ENCODE measurements around the gene MYL6.

MYL6 gene

DNA sequence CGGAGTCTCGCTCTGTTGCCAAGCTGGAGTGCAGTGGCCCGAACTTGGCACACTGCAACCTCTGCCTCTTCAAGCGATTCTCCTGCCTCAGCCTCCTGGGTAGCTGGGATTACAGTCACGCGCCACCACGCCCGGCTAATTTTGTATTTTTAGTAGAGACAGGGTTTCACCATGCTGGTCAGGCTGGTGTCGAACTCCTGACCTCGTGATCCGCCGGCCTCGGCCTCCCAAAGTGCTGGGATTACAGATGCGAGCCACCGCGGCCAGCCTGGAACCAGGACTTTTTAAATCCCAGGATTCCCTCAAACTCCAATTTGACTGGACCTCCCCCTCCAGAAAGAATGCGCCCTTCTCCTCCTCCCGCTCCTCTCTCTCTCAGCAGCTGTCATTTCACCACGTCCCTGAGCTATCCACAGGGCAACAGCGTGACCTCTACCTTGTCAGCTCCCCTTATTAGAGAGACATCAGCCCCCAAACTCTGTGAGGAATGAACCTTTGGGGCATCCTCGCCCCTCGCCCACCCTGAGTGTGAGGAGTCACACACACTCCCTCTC is 28.1 kb upstream of the MYL6 start:
- TF ChIP-seq, protein P1, sequence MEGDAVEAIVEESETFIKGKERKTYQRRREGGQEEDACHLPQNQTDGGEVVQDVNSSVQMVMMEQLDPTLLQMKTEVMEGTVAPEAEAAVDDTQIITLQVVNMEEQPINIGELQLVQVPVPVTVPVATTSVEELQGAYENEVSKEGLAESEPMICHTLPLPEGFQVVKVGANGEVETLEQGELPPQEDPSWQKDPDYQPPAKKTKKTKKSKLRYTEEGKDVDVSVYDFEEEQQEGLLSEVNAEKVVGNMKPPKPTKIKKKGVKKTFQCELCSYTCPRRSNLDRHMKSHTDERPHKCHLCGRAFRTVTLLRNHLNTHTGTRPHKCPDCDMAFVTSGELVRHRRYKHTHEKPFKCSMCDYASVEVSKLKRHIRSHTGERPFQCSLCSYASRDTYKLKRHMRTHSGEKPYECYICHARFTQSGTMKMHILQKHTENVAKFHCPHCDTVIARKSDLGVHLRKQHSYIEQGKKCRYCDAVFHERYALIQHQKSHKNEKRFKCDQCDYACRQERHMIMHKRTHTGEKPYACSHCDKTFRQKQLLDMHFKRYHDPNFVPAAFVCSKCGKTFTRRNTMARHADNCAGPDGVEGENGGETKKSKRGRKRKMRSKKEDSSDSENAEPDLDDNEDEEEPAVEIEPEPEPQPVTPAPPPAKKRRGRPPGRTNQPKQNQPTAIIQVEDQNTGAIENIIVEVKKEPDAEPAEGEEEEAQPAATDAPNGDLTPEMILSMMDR (IDR thresholded peaks at IDR 0.05; ENCODE audit: control insufficient read depth, extremely low read depth, insufficient read depth) = no peak
- no peak overlapping the region for H3K4me3 ChIP-seq (ENCODE audit: low read depth, low read length)
- DNase-seq (ENCODE audit: low read depth) = no peak

DNA sequence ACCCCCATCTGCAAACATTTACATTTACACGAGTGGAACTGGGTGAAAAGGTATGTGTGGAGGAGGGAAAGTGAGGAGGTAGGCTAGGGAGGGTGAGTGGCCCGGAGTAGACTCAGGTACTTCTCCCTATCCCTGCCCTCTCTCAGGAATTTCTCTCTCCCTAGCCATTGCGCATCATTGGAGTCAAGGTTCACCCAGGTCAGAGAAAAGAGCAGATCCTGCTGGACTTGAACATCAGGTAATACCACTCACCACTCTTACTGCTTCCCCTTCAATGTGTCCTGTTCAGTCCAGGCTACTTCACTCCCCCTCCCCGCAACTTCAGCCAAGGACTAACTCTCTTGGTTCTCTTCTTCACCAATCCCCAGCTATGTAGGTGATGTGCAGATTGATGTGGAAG is 27.3 kb upstream of the MYL6 start:
- TF ChIP-seq, protein P1 (IDR thresholded peaks at IDR 0.05; ENCODE audit: control insufficient read depth, extremely low read depth, insufficient read depth) = no peak
- H3K4me3 ChIP-seq (ENCODE audit: low read depth, low read length) = no peak overlapping the region
- no peak for DNase-seq (ENCODE audit: low read depth)

DNA sequence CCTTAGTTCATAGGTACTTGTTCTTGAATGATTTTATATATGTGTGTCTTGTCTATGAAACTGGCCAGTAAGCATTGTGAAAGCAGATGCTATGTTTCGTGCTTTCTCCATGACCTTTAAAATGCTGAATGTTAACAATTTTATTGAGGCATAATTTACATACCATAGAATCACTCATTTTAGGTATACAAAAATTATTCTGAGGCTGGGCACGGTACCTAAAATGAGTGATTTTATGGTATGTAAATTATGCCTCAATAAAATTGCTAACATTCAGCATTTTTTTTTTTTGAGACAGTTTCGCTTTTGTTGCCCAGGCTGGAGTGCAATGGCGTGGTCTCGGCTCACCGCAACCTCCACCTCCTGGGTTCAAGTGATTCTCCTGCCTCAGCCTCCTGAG is 23.3 kb upstream of the MYL6 start:
- no peak for DNase-seq (ENCODE audit: low read depth)
- H3K4me3 ChIP-seq (ENCODE audit: low read depth, low read length) = no peak overlapping the region
- TF ChIP-seq, protein P1 (IDR thresholded peaks at IDR 0.05; ENCODE audit: control insufficient read depth, extremely low read depth, insufficient read depth) = no peak

DNA sequence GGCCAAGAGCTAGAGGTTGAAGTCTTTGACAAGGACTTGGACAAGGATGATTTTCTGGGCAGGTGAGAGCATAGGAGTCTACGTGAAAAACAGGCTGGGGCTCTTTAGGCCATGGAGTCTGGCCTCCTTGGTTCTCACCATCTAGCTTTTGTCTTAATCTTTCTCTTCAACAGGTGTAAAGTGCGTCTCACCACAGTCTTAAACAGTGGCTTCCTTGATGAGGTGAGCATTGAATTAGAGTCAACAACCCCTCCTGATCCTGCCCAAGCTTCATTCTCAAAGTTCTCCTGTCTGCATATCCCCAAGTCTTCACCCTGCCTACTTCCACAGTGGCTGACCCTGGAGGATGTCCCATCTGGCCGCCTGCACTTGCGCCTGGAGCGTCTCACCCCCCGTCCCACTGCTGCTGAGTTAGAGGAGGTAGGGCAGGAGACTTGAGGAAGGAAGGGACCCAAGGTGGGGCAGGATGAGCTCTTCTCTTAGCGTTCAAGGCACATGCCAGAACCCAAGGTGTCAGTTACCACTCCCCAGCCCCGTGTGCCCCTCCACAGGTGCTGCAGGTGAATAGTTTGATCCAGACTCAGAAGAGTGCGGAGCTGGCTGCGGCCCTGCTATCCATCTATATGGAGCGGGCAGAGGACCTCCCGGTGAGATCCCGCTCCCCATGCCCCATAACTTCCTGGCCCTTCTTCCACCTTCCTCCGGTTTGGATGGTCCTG is 20.1 kb upstream of the MYL6 start:
- TF ChIP-seq, protein P1 (IDR thresholded peaks at IDR 0.05; ENCODE audit: control insufficient read depth, extremely low read depth, insufficient read depth) = no peak
- no peak overlapping the region for H3K4me3 ChIP-seq (ENCODE audit: low read depth, low read length)
- no peak for DNase-seq (ENCODE audit: low read depth)

DNA sequence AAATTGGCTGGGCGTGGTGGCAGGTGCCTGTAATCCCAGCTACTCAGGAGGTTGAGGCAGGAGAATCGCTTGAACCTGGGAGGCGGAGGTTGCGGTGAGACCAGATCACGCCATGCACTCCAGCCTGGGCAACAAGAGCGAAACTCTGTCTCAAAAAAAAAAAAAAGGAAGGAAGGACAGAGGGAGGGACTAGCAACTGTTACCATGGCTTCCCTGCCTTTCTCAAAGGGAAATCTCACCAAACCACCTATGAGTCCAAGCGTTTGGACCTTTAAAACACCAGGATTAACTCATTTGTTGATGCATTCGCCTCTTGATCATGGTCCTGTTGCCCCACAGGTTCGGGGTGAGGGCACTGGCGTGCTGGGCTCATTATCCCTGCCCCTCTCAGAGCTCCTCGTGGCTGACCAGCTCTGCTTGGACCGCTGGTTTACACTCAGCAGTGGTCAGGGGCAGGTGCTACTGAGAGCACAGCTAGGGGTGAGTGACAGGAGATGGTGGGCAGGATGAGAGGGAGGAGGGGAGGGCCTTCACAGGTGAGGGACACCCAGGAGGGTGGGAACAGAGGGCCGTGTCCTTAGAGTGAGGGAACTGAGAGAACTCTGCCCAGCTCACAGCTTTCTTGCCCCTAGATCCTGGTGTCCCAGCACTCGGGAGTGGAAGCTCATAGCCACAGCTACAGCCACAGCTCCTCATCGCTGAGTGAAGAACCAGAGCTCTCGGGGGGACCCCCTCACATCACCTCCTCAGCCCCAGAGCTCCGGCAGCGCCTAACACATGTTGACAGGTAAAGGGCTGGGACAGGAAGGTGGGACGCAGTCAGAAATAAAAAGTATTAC is 16.0 kb upstream of the MYL6 start:
- no peak overlapping the region for H3K4me3 ChIP-seq (ENCODE audit: low read depth, low read length)
- TF ChIP-seq, protein P1 (IDR thresholded peaks at IDR 0.05; ENCODE audit: control insufficient read depth, extremely low read depth, insufficient read depth) = no peak
- DNase-seq (ENCODE audit: low read depth) = no peak

DNA sequence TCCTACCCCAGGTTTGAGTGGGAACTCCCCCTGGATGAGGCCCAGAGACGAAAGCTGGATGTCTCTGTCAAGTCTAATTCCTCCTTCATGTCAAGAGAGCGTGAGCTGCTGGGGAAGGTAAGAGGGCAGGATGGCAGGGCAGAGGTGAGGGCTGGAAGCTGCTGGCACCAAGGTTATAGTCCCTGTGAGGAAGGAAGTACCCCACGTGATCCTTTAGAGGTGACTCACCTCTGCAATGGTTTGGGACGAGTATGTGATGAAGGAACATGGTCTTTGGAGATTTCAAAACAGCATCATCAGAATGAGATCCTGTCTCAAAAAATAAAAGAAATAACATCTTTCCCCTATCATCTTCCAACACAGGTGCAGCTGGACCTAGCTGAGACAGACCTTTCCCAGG is 14.9 kb upstream of the MYL6 start:
- no peak for DNase-seq (ENCODE audit: low read depth)
- no peak overlapping the region for H3K4me3 ChIP-seq (ENCODE audit: low read depth, low read length)
- TF ChIP-seq, protein P1 (IDR thresholded peaks at IDR 0.05; ENCODE audit: control insufficient read depth, extremely low read depth, insufficient read depth) = no peak

Measured in LNCaP clone FGC (cell line).